KBM-7 (cell line): Measurements from ENCODE around the gene ITCH.
"Not testable (repeated sequence)": the region's sequence is repeated elsewhere in the genome, so short reads cannot be mapped to it uniquely, and the experiment has no call there.

Experiments used
- DNase-seq: peaks from one replicate; pipeline ENCODE4 v3.0.0-alpha.2; 2015
- in situ Hi-C: fragments of 300-500 bp; cut with MboI; formaldehyde crosslinking; loops from 2 replicates; pipeline ENCODE4 v1.14.3; 2020; ENCODE audit warnings: low sequenced_read_pairs, low pct_unique_long_range_greater_than_20kb, mixed read lengths

Gene ITCH

DNA sequence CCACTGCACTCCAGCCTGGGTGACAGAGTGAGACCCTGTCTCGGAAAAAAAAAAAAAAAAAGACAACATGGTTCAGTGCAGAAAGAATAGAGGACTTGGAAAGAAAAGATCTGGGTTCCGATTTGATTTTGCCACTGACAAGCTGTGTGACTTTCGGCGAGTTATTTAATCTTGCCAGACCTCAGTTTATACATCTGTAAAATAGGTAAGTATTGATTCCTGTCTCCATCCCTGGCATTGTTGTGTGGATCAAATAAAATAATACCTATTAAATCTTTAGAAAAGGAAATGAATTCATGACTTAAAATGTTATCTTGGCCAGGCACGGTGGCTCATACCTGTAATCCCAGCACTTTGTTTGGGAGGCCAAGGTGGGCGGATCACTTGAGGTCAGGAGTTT is 7.0 kb downstream of the ITCH start:
- in situ Hi-C loops = no loop called here
- no peak for DNase-seq

DNA sequence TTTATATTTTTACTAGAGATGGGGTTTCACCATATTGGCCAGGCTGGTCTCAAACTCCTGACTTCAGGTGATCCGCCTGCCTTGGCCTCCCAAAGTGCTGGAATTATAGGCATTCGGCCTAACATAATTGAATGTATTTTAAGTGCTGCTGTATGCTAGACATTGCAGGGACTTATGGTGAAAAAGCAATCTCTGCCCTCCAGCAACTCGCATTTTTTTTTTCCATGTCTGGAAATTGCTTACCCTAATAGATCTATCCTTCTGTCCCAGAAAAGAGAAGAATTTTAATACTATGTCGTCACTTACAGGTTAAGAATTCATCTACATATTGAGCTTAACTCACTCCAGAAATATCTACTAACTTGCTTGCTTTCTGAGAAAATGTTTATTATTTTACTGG is 10.4 kb downstream of the ITCH start:
- in situ Hi-C loops = no loop called here
- no peak for DNase-seq

DNA sequence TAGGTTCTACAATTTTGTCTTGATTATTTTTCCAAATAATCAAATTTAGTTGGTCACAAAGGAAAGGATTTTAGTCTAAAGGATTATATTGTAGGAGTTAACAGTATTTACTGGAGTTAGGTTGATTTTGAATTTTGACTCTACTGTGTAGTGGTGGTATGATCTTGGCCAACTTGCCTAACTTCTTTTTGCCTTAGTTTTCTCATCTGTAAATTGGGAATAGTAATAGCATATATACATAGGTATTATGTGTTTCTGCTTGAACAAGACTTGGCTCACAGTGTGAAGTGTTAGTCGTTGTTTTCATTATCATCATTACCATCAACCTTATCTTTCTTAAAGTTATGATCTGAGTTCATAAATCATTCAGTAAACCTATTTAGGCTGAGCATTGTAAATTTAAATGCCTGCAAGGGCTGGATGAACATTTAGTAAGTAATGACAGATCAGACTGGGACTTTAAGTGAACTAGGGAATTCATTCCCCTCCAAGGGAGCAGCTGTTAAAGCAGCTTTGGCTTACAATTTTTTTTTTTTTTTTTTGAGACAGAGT is 11.2 kb downstream of the ITCH start:
- no peak for DNase-seq
- in situ Hi-C loops = no loop called here

DNA sequence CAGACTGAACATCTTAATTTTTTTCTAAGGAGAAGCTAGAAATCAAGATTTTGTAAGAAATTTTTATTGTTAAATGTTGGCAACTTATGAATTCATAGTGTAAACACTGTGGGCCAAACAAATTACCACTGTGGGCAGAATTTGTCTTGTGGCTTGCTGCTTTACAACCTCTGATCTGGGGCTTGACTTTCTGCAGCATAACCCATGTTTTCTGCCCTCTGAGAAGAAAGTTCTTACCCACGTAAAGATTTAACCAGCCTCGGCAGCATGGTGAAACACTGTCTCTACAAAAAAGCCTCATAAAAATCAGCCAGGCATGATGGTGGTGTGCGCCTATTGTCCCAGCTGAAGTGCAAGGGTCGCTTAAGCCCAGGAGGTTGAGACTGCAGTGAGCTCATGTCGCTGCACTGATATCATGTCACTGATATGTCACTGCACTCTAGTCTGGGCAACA is 12.9 kb downstream of the ITCH start:
- DNase-seq = peak; percentile 37
- in situ Hi-C loops = no loop called here

DNA sequence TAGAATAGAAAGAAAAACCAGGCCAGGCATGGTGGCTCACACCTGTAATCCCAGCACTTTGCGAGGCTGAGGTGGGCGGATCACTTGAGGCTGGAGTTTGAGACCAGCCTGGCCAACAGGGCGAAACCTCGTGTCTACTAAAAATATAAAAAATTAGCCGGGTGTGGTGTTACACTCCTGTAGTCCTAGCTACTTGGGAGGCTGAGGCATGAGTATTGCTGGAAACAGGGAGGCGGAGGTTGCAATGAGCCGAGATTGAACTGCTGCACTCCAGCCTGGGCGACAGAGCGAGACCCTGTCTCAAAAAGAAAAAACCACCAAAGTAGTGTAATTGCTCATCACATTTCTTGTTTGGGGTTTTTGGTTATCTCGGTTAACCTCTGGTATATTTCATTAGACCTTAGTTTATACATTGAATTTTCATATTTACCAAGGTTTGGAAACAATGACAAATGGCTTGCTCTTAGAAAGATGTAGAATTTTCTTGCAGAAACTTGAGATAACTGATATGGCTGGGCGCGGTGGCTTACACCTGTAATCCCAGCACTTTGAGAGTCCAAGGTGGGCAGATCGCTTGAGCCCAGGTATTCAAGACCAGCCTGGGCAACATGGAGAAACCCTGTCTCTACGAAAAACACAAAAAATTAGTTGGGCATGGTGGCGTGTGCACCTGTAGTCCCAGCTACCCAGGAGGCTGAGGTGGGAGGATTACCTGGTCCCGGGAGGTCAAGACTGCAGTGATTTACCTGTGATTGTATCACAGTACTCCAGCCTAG is 14.2 kb downstream of the ITCH start:
- in situ Hi-C loops = no loop called here

DNA sequence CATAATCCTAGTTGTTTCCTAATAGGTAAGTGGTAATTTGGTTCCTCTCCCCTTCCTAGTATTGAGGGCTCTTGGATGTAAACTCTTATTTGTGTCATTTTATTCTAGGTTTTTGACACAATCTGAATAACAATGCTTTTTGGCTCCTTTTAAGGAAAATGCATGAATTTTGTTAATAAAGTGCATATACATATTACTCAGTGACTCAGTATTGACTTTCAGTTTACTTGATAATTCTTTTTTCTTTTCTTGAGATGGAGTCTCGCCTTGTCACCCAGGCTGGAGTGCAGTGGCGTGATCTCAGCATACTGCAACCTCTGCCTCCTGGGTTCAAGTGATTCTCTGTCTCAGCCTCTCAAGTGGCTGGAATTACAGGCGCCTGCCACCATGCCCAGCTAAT is 19.1 kb downstream of the ITCH start:
- DNase-seq = no peak
- in situ Hi-C loops = no loop called here

More for the DNA sequence above, 14.2 kb downstream of the ITCH start:
- no peak for DNase-seq

DNA sequence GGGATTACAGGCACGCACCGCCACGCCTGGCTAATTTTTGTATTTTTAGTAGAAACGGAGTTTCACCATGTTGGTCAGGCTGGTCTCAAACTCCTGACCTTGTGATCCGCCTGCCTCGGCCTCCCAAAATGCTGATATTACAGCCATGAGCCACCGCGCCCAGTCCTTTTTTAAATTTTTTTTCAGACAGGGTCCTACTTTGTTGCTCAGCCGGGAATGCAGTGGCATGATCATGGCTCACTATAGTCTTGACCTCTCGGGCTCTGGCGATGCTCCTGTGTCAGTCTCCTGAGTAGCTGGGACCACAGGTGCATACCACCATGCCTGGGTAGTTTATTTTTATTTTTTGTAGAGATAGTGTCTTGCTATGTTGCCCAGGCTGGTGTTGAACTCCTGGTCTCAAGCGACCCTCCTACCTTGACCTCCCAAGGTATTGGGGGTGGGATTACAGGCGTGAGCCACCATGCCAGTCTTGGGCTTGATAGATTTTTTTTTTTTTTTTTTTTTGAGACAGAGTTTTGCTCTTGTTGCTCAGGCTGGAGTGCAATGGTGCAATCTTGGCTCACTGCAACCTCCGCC is 19.9 kb downstream of the ITCH start:
- in situ Hi-C loops, DNase-seq: not testable (repeated sequence)

DNA sequence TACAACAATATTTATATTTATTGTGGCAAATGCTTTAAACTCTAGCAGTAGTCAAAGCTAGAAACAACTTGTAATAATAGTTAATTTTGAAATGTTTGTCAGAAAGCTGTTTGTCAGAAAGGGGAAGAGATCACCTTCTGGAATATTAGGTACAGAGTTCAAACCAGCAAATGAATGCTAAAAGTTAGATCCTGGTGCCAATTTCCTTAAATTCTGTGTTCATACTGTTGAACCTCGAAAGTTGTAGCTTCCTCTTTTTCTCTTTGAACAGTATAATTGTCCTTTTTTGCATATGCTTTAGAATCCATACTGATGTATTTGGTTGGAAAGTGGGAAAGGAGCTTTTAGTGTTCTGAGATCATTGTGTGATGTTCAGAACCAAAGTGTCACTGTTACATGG is 22.4 kb downstream of the ITCH start:
- DNase-seq = peak; percentile 50
- in situ Hi-C loops = no loop called here

DNA sequence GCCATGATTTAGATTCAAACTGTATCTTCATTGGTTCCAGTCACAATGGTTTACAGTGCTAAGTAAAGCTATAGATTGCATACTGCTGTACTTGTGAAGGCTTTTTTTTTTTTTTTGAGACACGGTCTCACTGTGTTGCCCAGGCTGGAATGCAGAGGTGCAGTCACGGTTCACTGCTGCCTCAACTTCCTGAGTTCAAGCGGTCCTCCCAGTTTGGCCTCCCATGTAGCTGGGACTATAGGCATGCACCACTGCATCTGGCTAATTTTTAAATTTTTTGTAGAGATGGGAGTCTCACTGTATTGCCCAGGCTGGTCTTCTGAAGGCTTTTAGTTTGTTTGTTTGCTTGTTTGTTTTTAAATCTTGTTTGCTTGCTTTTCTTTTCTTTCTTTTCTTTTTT is 24.9 kb downstream of the ITCH start:
- in situ Hi-C loops = no loop called here
- no peak for DNase-seq

DNA sequence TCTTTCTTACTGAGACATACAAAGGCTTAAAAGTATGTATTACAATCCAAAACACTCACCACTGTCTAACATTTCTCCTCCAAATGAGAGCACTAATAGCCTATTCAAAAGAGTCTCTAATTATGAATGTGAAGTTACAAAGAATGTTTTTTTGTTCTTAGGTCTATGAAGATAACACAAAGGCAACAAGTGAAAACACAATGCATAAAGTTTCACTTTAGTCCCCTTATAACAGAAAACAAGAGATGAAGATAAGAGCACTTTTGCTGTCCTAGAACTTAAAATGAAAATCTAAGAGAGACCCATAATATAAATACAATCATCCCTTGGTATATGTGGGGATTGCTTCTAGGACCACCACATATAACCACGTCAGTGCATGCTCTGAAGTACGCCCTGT is 25.6 kb downstream of the ITCH start:
- no peak for DNase-seq
- in situ Hi-C loops = no loop called here

DNA sequence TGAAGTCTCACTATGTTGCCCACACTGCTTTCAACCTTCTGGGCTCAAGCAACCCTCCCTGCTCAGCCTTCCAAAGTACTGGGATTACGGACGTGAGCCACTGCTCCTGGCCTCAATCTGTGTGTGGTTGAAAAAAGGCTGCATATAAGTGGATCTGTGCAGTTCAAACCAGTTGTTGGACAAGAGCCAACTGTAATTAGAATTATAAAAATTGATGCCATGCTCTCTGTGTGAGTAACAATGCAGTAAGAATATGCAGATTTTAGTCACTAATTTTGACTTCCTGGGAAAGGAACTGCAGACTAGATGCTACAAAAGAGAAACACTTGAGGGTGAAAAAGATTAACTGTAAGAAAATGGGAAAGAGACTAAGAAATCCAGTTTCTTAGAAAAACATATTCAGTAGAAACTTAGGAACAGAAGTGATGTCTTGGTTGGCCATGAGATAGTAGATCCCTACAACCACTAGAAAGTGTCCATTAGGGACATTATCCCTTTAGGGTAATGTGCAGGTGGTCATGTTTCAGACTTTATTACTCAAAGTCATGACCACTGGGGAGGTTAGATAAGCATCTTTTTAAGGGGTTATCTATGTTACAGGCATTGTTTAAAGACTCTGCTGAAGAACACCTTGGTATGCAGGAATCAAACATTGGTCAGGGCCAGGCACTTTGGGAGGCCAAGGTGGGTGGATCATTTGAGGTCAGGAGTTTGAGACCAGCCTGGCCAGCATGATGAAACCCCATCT is 26.3 kb downstream of the ITCH start:
- in situ Hi-C loops = no loop called here
- no peak for DNase-seq

DNA sequence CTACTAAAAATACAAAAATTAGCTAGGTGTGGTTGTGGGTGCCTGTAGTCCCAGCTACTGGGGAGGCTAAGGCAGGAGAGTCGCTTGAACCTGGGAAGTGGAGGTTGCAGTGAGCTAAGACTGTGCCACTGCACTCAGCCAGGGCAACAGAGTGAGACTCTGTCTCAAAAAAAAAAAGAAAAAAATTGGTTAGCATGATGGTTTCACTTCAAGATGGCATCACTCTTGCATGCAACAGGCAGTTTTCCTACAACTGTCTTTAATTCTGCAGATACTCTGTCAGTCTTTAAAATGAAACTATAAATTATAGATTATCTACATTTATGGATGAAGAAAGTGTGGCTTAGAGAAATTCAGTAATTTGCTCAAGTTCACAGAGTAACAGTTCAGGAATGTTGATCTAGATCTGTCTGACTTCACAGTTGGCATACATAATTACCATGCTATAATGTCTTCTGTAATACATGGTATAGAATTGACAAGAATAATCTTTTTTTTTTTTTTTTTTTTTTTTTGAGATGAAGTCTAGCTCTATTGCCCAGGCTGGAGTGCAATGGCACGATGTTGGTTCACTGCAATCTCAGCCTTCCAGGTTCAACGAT is 27.0 kb downstream of the ITCH start:
- DNase-seq = no peak
- in situ Hi-C loops = no loop called here

DNA sequence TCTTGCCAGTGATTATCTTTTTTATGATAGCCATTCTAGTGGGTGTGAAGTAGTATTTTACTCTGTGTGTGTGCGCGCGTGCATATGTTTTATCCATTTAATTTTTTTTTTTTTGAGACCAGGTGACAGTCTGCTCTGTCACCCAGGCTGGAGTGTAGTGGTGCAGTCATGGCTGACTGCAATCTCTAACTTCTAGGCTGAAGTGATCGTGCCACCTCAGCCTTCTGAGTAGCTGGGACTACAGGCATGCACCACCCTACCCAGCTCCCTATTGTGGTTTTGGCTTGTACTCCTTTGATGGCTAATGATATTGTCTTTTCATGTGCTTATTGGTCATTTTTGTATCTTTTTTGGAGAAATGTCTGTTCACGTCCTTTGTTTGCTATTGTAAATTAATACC is 33.3 kb downstream of the ITCH start:
- in situ Hi-C loops = no loop called here
- DNase-seq = no peak

DNA sequence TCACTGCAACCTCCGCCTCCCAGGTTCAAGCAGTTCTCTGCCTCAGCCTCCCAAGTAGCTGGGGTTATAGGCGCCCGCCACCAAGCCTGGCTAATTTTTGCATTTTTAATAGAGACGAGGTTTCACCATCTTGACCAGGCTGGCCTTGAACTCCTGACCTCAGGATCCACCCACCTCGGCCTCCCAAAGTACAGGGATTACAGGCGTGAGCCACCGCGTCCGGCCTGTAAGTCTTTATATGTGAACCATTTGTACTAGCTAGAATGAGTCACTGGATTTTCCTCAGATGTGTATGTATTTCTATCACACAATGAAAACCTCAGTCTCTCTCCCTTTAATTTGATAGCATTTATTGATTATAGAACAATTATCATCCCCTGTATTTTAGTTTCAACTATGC is 34.0 kb downstream of the ITCH start:
- DNase-seq = no peak

DNA sequence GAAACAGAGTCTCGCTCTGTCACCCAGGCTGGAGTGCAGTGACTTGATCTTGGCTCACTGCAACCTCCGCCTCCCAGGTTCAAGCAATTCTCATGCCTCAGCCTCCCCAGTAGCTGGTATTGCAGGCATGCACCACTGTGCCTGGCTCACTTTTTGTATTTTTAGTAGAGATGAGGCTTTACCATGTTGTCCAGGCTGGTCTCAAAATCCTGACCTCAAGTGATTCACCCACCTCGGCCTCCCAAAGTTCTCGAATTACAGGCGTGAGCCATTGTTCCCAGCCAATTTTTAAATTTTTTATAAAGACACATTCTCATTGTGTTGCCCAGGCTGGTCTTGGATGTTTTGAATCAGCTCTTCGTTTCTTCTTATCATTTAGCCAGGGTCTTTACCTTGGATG is 37.7 kb downstream of the ITCH start:
- DNase-seq, in situ Hi-C loops: not testable (repeated sequence)

More for the DNA sequence above, 34.0 kb downstream of the ITCH start:
- in situ Hi-C loops = no loop called here

DNA sequence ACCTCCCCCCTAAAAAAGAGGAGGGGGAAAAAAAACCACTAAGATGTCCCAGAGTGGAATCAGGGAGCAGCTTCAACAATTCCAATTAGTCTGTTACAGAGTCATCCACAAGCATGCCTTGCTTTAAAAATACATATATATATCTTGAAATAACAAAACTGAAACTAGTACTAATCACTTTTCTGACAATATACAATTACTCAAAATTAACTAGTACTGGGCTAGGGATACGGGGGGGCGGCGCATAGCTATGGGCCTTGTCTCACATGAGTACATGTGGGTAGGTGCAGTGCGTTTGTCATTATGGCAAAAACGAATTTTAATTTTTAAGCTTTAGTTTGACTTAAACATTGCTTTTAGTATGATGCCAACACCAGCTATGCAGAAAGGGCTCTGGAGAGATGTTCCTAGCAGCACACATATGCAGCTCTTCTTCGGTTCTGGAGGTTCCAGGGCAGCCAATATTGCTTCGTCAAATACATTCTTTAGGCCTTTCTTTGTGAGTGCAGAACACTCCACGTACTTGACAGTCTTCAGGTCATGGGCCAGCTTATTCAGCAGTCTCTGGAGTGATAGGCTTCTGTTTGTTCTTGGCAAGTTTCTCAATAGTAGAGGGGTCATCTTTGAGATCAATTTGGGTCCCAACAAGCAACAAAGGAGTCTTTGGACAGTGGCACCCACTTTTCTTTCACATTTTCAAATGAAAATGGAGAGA is 38.8 kb downstream of the ITCH start:
- in situ Hi-C loops = no loop called here
- no peak for DNase-seq

DNA sequence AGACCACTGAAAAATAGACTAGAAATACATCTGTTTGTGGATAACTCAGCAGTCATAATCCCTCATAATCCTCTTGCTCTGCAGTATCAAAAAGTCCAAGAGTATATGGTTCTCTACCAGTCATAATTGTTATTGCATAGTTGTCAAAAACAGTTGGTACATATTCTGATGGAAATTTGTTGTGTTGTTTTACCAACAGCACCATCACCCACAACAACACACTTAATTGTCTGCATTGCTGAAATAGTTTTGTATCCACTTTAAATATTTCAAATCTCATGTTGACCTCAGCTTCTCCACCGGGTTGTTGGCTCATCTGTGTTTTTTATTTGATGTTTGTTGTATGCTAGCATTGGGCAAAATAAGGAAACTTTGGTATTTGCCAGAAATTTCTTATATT is 39.4 kb downstream of the ITCH start:
- no peak for DNase-seq
- in situ Hi-C loops = no loop called here

DNA sequence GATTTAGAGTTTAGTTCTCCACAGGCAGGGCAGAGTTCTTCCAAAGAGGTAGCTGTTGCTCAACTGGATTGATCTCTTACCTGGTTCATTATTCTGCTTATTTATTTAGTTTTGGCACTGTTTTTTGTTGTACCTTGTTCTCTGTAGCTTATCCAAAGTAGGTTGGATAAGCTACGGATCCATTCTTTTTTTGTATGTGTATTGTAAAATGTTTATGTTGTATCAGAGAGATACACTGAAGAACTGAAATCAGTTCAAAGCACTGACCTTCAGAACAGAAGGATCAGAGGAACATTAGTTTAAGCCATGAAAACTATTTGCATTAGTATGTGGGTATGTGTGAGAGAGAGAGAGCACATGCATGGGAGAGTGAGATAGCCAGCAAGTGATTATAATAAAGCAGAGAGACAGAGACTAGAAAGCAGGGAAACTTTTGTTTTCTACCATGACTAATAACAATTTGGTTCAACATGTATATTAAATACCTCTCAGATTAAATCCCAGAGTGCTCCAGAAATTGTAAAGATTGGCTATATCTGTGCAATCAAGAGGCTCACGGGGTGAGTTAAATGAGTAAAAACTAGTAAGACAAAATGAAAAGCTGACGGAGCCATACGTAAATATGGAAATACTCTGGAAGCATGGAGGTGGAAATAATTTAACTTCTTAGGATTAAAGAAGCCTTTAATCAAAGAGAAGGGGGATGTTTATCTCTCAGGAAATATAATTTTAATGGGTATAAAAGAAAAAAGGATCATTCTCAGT is 40.2 kb downstream of the ITCH start:
- in situ Hi-C loops = no loop called here
- DNase-seq = no peak
